MM.1S (cell line): ENCODE measurements around the gene NOL9.
"Not testable (repeated sequence)": the region's sequence is repeated elsewhere in the genome, so short reads cannot be mapped to it uniquely, and the experiment has no call there.

Experiments used
- DNase-seq: peaks from one replicate; pipeline ENCODE4 v3.0.0-alpha.2; 2015
- H2AFZ ChIP-seq: fragments of 300-600 bp; sonication (generic); 2 replicates; pipeline ENCODE4 v1.6.0; 2016; ENCODE audit warnings: antibody characterized with exemption, low read length
- H3F3A ChIP-seq: fragments of 300-600 bp; sonication (generic); 2 replicates; pipeline ENCODE4 v1.6.1; 2016; ENCODE audit warnings: mild to moderate bottlenecking, antibody characterized with exemption, low read length, moderate library complexity, mixed read lengths; ENCODE audit not compliant: insufficient read depth
- H3K27ac ChIP-seq: fragments of 300-600 bp; sonication (generic); 2 replicates; pipeline ENCODE4 v1.5.1; 2016; ENCODE audit warnings: mild to moderate bottlenecking, low read length
- H3K27me3 ChIP-seq: fragments of 300-600 bp; sonication (generic); replicated peaks from 2 replicates; pipeline ENCODE4 v1.6.0; 2016; ENCODE audit warnings: low read length; ENCODE audit not compliant: insufficient read depth
- H3K36me3 ChIP-seq: fragments of 300-600 bp; sonication (generic); replicated peaks from 2 replicates; pipeline ENCODE4 v1.6.1; 2016; ENCODE audit warnings: mild to moderate bottlenecking, low read length, mixed read lengths; ENCODE audit not compliant: insufficient read depth
- H3K4me1 ChIP-seq: fragments of 300-600 bp; sonication (generic); 2 replicates; pipeline ENCODE4 v1.6.1; 2016; ENCODE audit warnings: low read length, mixed read lengths
- H3K4me2 ChIP-seq: fragments of 300-600 bp; sonication (generic); 2 replicates; pipeline ENCODE4 v1.6.0; 2016; ENCODE audit warnings: low read depth, low read length
- H3K4me3 ChIP-seq: fragments of 300-600 bp; sonication (generic); 2 replicates; pipeline ENCODE4 v1.5.1; 2016; ENCODE audit warnings: low read length, mixed read lengths
- H3K79me2 ChIP-seq: fragments of 300-600 bp; sonication (generic); 2 replicates; pipeline ENCODE4 v1.6.1; 2016; ENCODE audit warnings: mixed run types, low read length, mixed read lengths
- H3K9ac ChIP-seq: fragments of 300-600 bp; sonication (generic); 2 replicates; pipeline ENCODE4 v1.6.1; 2016; ENCODE audit warnings: low read length, mixed read lengths
- H3K9me2 ChIP-seq: fragments of 300-600 bp; sonication (generic); replicated peaks from 2 replicates; pipeline ENCODE4 v1.6.1; 2016; ENCODE audit warnings: mild to moderate bottlenecking, low read length, mixed read lengths; ENCODE audit not compliant: insufficient read depth
- H3K9me3 ChIP-seq: fragments of 300-600 bp; sonication (generic); replicated peaks from 2 replicates; pipeline ENCODE4 v1.6.1; 2016; ENCODE audit warnings: mild to moderate bottlenecking, low read length, mixed read lengths; ENCODE audit not compliant: insufficient read depth
- H4K20me1 ChIP-seq: fragments of 300-600 bp; sonication (generic); 2 replicates; pipeline ENCODE4 v1.6.1; 2016; ENCODE audit warnings: mild to moderate bottlenecking, low read length, moderate library complexity, mixed read lengths; ENCODE audit not compliant: insufficient read depth
- CTCF ChIP-seq: fragments of 300-600 bp; sonication (generic); IDR thresholded peaks from 2 replicates; pipeline ENCODE4 v1.5.1; 2016; ENCODE audit warnings: antibody characterized with exemption, low read length, mixed read lengths
- EZH2 ChIP-seq: fragments of 300-600 bp; sonication (generic); optimal IDR thresholded peaks from 2 replicates; pipeline ENCODE3; 2017; ENCODE audit warnings: low read depth, mild to moderate bottlenecking, antibody characterized with exemption, low read length, mixed read lengths
- EZH2phosphoT487 ChIP-seq: fragments of 300-600 bp; sonication (generic); IDR thresholded peaks from 2 replicates; pipeline ENCODE4 v1.6.1; 2018; ENCODE audit warnings: antibody characterized with exemption, low read length

NOL9 gene

DNA sequence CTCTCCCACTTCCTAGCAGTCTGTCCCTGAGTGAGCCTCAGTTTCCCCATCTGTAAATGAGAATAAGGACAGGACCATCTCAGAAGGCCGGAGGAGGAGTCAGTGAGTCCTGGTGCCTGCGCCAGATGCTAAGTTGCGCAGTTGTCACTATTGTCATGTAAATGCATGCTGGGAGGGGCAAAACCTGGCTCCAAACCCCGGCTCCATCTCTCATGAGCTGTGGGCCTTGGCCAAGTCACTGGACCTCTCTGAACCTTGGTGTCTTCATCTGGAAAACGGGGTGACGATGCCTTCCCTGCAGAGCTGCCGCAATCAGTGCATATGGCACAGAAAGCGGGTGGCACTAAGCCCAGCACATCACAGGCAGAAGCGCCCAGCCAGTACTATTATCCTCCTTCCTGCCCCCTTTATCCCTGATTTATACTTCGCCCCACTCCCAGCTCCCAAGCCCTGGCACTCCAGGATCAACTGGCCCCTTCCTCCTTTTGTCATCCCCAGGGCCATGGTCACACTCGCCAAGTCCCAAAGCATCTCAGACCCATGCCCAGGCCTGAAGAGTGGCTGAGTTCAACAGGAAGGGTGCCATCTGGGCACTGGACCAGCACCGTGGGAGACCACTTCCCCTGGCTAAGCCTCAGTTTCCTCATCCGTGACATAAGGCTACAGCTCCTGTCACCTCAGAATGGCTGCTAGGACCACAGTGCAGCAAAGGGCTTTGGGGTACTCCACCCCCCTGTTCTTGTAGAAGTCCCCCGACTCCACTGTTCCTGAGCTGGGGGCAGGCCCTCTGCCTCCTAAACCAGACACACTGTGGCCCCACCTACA is 58.6 kb downstream of the NOL9 start:
- H3K4me1 ChIP-seq: peaks cover 3% of the 10 kb centered on the region; the same call in 1 of the 2 replicates
- H3K9me2 ChIP-seq: no peaks in the 10 kb centered on the region
- no peak overlapping the region for H3K4me3 ChIP-seq
- no peak overlapping the region for H3K9ac ChIP-seq
- no peak overlapping the region for H2AFZ ChIP-seq
- peaks cover 56% of the 10 kb centered on the region for H3K27me3 ChIP-seq
- H3K36me3 ChIP-seq: no peaks in the 10 kb centered on the region
- H3K4me2 ChIP-seq: no peak overlapping the region
- no peak overlapping the region for H3K27ac ChIP-seq
- H3F3A ChIP-seq: no peaks in the 10 kb centered on the region
- H4K20me1 ChIP-seq: no peaks in the 10 kb centered on the region
- DNase-seq: no peak
- TF ChIP-seq EZH2phosphoT487 (no peak), CTCF (no peak), EZH2 (no peak)
- H3K9me3 ChIP-seq: no peaks in the 10 kb centered on the region
- H3K79me2 ChIP-seq: no peaks in the 10 kb centered on the region

DNA sequence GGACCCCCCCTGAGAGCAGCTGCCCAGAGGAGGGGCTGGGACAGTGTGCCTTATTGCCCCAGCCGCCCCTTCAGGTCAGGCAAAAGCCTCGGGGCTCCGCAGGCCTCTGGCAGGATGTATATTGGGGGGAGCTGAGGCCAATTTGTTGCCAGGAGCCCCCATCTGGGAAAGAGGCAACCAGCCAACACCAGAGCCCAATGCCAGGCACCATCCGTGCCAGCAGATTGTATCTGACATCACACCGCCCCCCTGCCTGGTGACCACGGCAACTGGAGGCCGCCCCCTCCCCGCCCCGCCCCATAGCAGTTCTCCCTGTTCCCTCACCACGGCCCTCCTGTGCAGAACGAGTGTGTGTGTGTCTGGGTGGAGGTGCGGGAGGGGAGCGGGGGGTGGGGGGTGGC is 59.3 kb downstream of the NOL9 start:
- Histone ChIP-seq H3K4me1 (peaks cover 3% of the 10 kb centered on the region; the same call in 1 of the 2 replicates), H2AFZ (no peak overlapping the region), H3K79me2 (no peaks in the 10 kb centered on the region), H3K9ac (no peak overlapping the region), H3K4me3 (no peak overlapping the region), H3K27ac (no peak overlapping the region), H3K4me2 (no peak overlapping the region), H3K36me3 (no peaks in the 10 kb centered on the region), H4K20me1 (no peaks in the 10 kb centered on the region), H3K9me3 (no peaks in the 10 kb centered on the region), H3F3A (no peaks in the 10 kb centered on the region), H3K9me2 (no peaks in the 10 kb centered on the region), H3K27me3 (peaks cover 49% of the 10 kb centered on the region)
- no peak for DNase-seq
- TF ChIP-seq EZH2: no peak
- TF ChIP-seq EZH2phosphoT487: no peak
- no peak for TF ChIP-seq CTCF

GRCh38 chr1:6494627-6495026 is 59.7 kb downstream of the NOL9 start:
- Histone ChIP-seq H3K79me2 (no peaks in the 10 kb centered on the region), H3F3A (no peaks in the 10 kb centered on the region), H3K9me3 (no peaks in the 10 kb centered on the region), H3K27ac (no peak overlapping the region), H3K4me2 (no peak overlapping the region), H3K4me1 (peaks cover 3% of the 10 kb centered on the region; the same call in 1 of the 2 replicates), H2AFZ (no peak overlapping the region), H3K4me3 (no peak overlapping the region), H3K27me3 (peaks cover 45% of the 10 kb centered on the region), H3K9me2 (no peaks in the 10 kb centered on the region), H3K36me3 (no peaks in the 10 kb centered on the region), H3K9ac (no peak overlapping the region), H4K20me1 (no peaks in the 10 kb centered on the region)
- DNase-seq: no peak
- no peak for TF ChIP-seq CTCF

DNA sequence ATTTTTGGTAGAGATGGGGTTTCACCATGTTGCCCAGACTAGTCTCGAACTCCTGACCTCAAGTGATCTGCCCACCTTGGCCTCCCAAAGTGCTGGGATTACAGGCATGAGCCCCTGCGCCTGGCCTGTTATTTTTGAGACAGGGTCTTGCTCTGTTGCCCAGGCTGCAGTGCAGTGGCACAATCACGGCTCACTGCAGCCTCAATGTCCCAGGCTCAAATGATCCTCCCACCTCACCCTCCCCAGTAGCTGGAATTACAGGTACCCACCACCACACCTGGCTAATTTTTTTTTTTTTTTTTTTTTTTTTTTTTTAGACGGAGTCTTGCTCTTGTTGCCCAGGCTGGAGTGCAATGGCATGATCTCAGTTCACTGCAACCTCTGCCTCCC is 60.5 kb downstream of the NOL9 start:
- not testable (repeated sequence) for H4K20me1 ChIP-seq, H2AFZ ChIP-seq, H3K9ac ChIP-seq, H3K4me2 ChIP-seq, H3K36me3 ChIP-seq, H3K79me2 ChIP-seq, H3K4me1 ChIP-seq, H3K27ac ChIP-seq, H3K9me3 ChIP-seq, H3K4me3 ChIP-seq, H3F3A ChIP-seq, DNase-seq, H3K9me2 ChIP-seq
- H3K27me3 ChIP-seq: peaks cover 38% of the 10 kb centered on the region
